Hematopoietic multipotent progenitor cell treated with erythropoietin and hydrocortisone succinate and interleukin-3 and kit ligand, for 8 days (in vitro differentiated cells): ENCODE results near the gene PARP3.
A peak's percentile ranks its signal among the peaks of the same experiment; 100 is the strongest.

Experiments used
- DNase-seq: peaks from one replicate; pipeline ENCODE4 v3.0.0-alpha.2; 2015

Gene PARP3

GRCh38 chr3:51968170-51968775 lies 26.1 kb downstream of the PARP3 start:
- DNase-seq: no peak

- DNase-seq: no peak
Measured at GRCh38 chr3:51968883-51969678, 26.9 kb downstream of the PARP3 start.

GRCh38 chr3:51969841-51970240 lies 27.7 kb downstream of the PARP3 start:
- no peak for DNase-seq

GRCh38 chr3:51970606-51971300 lies 28.6 kb downstream of the PARP3 start:
- no peak for DNase-seq

GRCh38 chr3:51971350-51971749 lies 29.2 kb downstream of the PARP3 start:
- no peak for DNase-seq

- DNase-seq: peak; percentile 40
Measured at GRCh38 chr3:51974277-51974962, 32.3 kb downstream of the PARP3 start.

- DNase-seq: peak; percentile 70
Measured at GRCh38 chr3:51974963-51975851, 33.0 kb downstream of the PARP3 start, which contains the start of gene ABHD14A. TSS of gene ABHD14A (plus strand) at chr3:51975064. CDS start at chr3:51975136, 72 bp downstream.

GRCh38 chr3:51975852-51976549 lies 33.8 kb downstream of the PARP3 start:
- DNase-seq: peak; percentile 70

- no peak for DNase-seq
Measured at GRCh38 chr3:51977446-51978142, 35.4 kb downstream of the PARP3 start.

- DNase-seq: no peak
Measured at GRCh38 chr3:51978143-51978502, 36.0 kb downstream of the PARP3 start.

- DNase-seq: no peak
Measured at GRCh38 chr3:51980253-51980652, 38.1 kb downstream of the PARP3 start.

- DNase-seq: peak; percentile 73
Measured at GRCh38 chr3:51982352-51982837, 40.2 kb downstream of the PARP3 start.

- DNase-seq: peak; percentile 86
Measured at GRCh38 chr3:51982838-51983577, 40.8 kb downstream of the PARP3 start, which contains the start of gene ACY1. TSS of gene ACY1 (plus strand) at chr3:51983535. CDS start at chr3:51984065, 530 bp downstream.

- no peak for DNase-seq
Measured at GRCh38 chr3:51983578-51984268, 41.6 kb downstream of the PARP3 start.

GRCh38 chr3:51984269-51984647 lies 42.1 kb downstream of the PARP3 start:
- no peak for DNase-seq

- no peak for DNase-seq
Measured at GRCh38 chr3:51985063-51985462, 42.9 kb downstream of the PARP3 start.

- DNase-seq: no peak
Measured at GRCh38 chr3:51986010-51986947, 44.1 kb downstream of the PARP3 start.

GRCh38 chr3:51987568-51987967 lies 45.4 kb downstream of the PARP3 start:
- peak; percentile 58 for DNase-seq
